CD4-positive, alpha-beta T cell treated with Interleukin-10 for 1 hour (primary cell): Measurements from ENCODE around the gene RGS9.

Experiments
- DNase-seq: peaks from one replicate; pipeline ENCODE4 v3.0.0-alpha.2; 2020

RGS9 gene

DNA sequence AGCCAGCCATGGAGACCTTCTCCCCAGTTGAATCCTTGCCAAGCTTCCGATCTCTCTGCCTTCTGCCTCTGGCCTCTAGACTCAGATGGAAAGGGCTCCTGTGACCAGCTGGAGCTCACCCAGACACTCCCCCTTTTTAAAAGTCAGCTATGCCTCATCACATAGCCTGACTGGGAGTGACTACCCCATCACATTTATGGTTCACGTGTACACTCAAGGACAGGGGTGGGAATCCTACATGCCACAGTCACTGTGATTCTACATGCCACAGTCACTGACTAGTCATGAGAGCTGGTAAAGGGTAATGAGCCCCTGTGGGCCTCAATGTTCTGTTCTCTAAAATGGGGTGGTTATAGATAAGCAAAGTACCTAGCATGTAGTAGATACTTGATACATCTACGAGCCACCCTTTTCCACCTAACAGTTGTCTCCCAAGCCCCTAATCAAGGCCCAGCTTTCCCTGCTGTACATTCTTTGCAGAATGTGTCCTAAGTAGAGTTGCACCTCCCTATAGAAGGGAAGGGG, 85.1 kb downstream of the RGS9 start:
- no peak for DNase-seq

DNA sequence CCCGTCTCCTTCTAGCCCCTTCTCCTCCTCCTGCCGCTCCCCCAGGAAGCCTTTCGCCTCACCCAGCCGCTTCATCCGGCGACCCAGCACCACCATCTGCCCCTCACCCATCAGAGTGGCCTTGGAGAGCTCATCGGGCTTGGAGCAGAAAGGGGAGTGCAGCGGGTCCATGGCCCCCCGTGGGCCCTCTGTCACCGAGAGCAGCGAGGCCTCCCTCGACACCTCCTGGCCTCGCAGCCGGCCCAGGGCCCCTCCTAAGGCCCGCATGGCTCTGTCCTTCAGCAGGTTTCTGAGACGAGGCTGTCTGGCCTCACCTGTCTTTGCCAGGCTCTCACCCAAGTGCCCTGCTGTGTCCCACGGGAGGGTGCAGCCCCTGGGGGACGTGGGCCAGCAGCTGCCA, 87.9 kb downstream of the RGS9 start:
- DNase-seq: no peak

GRCh38 chr17:65226227-65226626, 89.1 kb downstream of the RGS9 start:
- no peak for DNase-seq

GRCh38 chr17:65227637-65228036, 90.5 kb downstream of the RGS9 start:
- DNase-seq: no peak

- no peak for DNase-seq
Measured at GRCh38 chr17:65228287-65228686, 91.1 kb downstream of the RGS9 start.

GRCh38 chr17:65228734-65229620, 91.8 kb downstream of the RGS9 start:
- DNase-seq: peak; percentile 61

DNA sequence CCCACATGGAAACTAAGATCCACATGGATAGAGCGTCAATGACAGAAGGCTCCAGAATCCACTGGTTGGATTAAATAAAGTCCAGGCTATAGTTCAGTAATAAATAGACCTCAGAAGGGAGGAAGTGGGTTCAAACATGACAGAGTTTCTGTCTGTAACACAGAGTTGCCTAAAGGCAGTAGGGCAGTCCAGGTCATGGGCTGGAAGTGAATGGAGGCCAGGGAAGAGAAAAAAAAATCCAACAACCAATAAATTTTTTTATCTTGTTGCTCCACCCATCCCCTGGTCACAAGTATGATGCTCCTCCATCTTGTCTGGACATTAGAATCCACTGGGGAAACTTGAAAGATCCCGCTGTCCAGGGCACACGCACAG, 92.4 kb downstream of the RGS9 start:
- no peak for DNase-seq

DNA sequence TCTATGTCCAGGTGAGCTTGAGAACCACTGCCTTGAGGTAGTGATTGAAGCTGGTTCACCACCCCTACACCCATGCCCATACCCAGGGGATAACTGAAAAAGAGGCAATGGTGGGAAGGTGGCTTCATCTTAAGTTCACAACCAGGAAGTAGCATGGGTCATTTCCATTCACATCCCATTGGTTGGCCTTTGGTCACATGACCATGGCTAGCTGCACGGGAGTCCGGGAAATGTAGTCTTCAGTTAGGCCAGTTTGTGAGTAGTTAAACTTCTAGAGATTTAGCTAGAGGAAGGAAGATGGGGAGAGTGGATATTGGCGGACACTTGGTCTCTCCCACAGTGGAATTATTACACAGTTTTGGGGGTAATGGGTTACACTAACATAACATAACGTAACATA, 92.9 kb downstream of the RGS9 start:
- DNase-seq: no peak

DNA sequence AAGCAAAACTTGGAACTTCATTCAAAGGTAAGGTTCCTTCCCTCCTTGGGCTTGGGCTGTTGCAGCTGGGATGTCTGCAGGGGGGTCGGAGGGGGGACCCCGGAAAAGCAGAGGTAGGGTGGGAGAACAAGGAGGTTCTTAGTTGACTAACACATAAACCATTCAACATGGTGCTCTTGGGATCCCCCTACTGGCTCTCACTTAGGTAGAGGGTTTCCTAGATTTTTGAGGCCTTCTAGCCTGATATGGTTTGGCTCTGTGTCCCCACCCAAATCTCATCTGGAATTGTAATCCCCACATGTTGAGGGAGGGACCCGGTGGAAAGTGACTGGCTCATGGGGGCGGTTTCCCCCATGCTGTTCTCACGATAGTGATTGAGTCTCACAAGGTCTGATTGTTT, 93.9 kb downstream of the RGS9 start:
- DNase-seq: no peak

DNA sequence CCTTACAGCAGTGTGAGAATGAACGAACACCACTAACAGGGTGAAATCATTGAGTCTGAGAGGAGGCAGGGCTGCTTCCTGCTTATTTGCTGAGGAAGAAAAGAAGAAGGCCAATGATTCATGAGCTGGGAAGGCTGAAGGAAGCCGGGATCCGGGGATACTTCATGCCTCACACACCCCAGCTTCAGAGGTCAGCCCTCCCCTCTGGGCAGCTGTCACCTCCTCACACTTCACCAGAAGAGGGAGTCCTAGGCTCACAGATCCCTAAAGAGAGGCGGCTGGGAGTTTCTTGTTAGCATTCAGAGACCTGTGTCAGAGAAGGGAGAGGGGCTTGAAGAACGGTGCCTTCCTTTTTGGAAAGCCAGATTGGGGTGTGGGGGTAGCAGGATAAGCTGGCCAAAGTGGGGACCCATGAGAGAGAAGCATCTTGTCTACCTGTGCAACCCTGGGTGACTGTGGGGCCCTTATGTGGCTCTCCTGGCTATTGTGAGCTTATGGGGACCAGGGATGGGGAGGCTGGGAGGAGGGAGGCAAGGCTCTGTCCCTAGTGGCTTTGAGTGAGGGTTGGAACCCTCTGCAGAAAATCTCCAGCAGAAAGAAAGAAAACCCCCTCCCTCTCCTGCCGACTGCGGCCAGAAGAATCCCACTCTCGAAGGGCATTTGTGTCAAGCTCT, 94.6 kb downstream of the RGS9 start:
- DNase-seq: peak; percentile 63

DNA sequence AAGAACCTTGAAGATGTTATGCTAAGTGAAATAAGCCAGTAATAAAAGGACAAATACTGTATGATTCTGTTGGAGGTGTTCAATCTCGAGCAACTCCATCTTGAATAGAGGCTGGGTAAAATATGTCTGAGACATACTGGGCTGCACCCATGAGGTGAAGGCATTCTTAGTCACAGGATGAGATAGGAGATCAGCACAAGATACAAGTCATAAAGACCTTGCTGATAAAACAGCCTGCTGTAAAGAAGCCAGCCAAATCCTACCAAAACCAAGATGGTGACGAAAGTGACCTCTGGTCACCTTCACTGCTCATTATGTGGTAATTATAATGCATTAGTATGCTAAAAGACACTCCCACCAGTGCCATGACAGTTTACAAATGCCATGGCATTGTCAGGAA, 98.1 kb downstream of the RGS9 start:
- no peak for DNase-seq

- DNase-seq: no peak
Measured at GRCh38 chr17:65236321-65236720, 99.2 kb downstream of the RGS9 start.

GRCh38 chr17:65243838-65244625, 106.9 kb downstream of the RGS9 start:
- DNase-seq: no peak

GRCh38 chr17:65246252-65246651, 109.1 kb downstream of the RGS9 start:
- no peak for DNase-seq

GRCh38 chr17:65249774-65250173, 112.6 kb downstream of the RGS9 start:
- DNase-seq: no peak

DNA sequence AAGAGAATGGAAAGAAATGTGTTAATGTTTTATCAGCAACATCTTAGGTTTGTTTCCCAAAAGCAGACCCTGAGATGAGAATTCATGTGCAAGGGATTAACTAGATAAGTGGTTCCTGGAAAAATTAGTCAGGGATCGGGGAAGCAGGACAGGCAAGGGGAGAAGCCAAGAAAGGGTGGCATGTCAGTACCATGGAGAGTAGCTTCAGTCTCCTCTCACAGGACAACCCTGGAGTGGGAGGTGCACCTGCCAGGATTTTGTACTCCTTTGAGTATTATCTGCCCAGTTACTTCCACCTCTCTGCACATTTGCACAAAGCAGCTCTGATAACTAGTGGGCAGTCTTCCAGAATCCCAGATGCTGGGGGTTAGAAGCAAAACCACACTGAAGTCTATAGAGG, 117.0 kb downstream of the RGS9 start:
- DNase-seq: no peak

- no peak for DNase-seq
Measured at GRCh38 chr17:65259281-65259680, 122.1 kb downstream of the RGS9 start.

DNA sequence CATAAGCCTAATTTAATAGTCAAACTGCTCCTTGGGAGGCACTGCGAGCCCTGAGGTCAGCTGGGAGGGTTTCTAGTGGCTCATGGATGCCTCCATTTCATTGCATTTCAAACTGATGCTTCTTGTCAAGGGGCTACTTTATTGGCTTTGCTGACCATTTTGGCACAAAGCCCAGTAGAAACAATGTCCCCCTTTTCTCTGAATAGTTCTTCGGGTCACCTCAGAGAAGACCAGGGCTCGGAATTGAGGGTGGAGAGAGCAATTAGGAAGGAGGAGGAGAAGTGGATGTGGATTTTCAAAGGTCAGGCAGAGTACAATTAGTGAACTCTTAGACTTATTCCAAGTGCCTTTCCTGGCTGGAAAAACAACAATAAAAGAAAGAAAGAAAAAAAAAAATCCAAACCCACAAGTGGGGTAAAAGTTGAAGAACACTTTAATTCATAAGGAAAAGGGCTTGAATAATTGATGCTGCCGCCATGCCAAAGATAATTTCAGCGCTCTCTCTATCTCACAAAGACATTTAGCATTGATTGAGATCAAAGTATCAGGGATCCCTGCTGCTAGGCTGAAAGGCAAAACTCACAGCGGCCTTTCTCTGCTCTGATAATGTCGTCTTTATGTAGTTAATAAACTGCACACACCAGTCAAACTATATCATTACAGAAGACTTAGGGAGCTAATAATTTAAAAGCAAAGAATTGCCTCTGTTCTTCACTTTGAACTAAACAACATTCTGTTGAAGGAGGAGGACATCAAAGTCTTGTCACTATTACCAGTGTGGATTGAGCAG, 122.7 kb downstream of the RGS9 start:
- no peak for DNase-seq

DNA sequence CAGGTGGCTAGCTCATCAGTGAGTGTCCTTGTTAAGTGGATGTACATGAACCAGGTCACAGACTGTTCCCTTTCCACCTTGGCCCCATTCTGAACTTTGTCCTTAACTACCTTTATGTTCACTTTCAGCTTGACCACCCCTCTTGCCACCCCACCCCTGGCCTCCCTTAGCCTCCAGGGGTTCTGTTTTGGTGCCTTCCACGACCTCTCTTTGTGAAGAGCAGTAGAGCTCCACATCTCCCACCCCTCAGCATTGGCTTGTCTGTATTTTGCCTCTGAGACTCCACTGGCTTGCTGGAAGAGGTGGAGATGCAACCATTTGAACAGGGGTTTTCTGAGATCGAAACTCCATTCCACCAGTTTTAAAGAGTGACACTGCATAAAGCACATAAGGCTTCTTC, 123.5 kb downstream of the RGS9 start:
- no peak for DNase-seq

- DNase-seq: no peak
Measured at GRCh38 chr17:65261152-65261551, 124.0 kb downstream of the RGS9 start.

- peak; percentile 7 for DNase-seq
Measured at GRCh38 chr17:65261682-65262636, 124.8 kb downstream of the RGS9 start.
